IPS-18a (cell line): ENCODE data around the gene AGRN.
"Not testable (repeated sequence)": the region's sequence is repeated elsewhere in the genome, so short reads cannot be mapped to it uniquely, and the experiment has no call there.

Experiments
- H3K27ac ChIP-seq: one replicate; pipeline ENCODE4 v1.5.1; 2013; ENCODE audit warnings: low read length
- H3K27me3 ChIP-seq: one replicate; pipeline ENCODE4 v1.6.1; 2013; ENCODE audit warnings: mild to moderate bottlenecking, low read length; ENCODE audit not compliant: control insufficient read depth, insufficient read depth
- H3K36me3 ChIP-seq: one replicate; pipeline ENCODE4 v1.6.1; 2013; ENCODE audit warnings: low read depth, low read length; ENCODE audit not compliant: control insufficient read depth
- H3K4me1 ChIP-seq: one replicate; pipeline ENCODE4 v1.6.1; 2013; ENCODE audit warnings: low read depth, low read length; ENCODE audit not compliant: control insufficient read depth
- H3K4me3 ChIP-seq: one replicate; pipeline ENCODE4 v1.5.1; 2013; ENCODE audit warnings: low read length
- H3K9ac ChIP-seq: one replicate; pipeline ENCODE4 v1.6.1; 2013; ENCODE audit warnings: mild to moderate bottlenecking, low read length, moderate library complexity
- H3K9me3 ChIP-seq: one replicate; pipeline ENCODE4 v1.6.1; 2013; ENCODE audit warnings: low read depth, low read length; ENCODE audit not compliant: control insufficient read depth

AGRN gene

GRCh38 chr1:1063261-1063944 is 43.5 kb downstream of the AGRN start:
- H3K36me3 ChIP-seq: no peaks in the 10 kb centered on the region
- H3K4me3 ChIP-seq: no peak overlapping the region
- no peak overlapping the region for H3K27ac ChIP-seq
- no peaks in the 10 kb centered on the region for H3K9me3 ChIP-seq
- H3K9ac ChIP-seq: no peak overlapping the region
- peaks cover 80% of the 10 kb centered on the region for H3K27me3 ChIP-seq
- peaks cover 6% of the 10 kb centered on the region for H3K4me1 ChIP-seq

- Histone ChIP-seq H3K4me3 (no peak overlapping the region), H3K9me3 (no peaks in the 10 kb centered on the region), H3K9ac (no peak overlapping the region), H3K27me3 (peaks cover 72% of the 10 kb centered on the region), H3K4me1 (peaks cover 6% of the 10 kb centered on the region), H3K36me3 (no peaks in the 10 kb centered on the region), H3K27ac (no peak overlapping the region)
Observed at GRCh38 chr1:1063945-1064831, 44.3 kb downstream of the AGRN start.

GRCh38 chr1:1065265-1065939 is 45.5 kb downstream of the AGRN start:
- H3K4me1 ChIP-seq: peaks cover 6% of the 10 kb centered on the region
- no peak overlapping the region for H3K9ac ChIP-seq
- no peak overlapping the region for H3K27ac ChIP-seq
- peaks cover 73% of the 10 kb centered on the region for H3K27me3 ChIP-seq
- H3K36me3 ChIP-seq: no peaks in the 10 kb centered on the region
- no peaks in the 10 kb centered on the region for H3K9me3 ChIP-seq
- no peak overlapping the region for H3K4me3 ChIP-seq

GRCh38 chr1:1065940-1066304 is 46.0 kb downstream of the AGRN start:
- not testable (repeated sequence) for H3K9ac ChIP-seq, H3K9me3 ChIP-seq, H3K27ac ChIP-seq, H3K36me3 ChIP-seq, H3K4me3 ChIP-seq, H3K4me1 ChIP-seq
- H3K27me3 ChIP-seq: peaks cover 73% of the 10 kb centered on the region

GRCh38 chr1:1066403-1067283 is 46.7 kb downstream of the AGRN start:
- no peaks in the 10 kb centered on the region for H3K9me3 ChIP-seq
- no peak overlapping the region for H3K4me3 ChIP-seq
- peaks cover 6% of the 10 kb centered on the region for H3K4me1 ChIP-seq
- H3K36me3 ChIP-seq: no peaks in the 10 kb centered on the region
- H3K27ac ChIP-seq: no peak overlapping the region
- no peak overlapping the region for H3K9ac ChIP-seq
- H3K27me3 ChIP-seq: peaks cover 70% of the 10 kb centered on the region

GRCh38 chr1:1067284-1067859 is 47.5 kb downstream of the AGRN start:
- no peak overlapping the region for H3K4me3 ChIP-seq
- H3K27ac ChIP-seq: no peak overlapping the region
- H3K9me3 ChIP-seq: no peaks in the 10 kb centered on the region
- no peak overlapping the region for H3K9ac ChIP-seq
- no peaks in the 10 kb centered on the region for H3K36me3 ChIP-seq
- peaks cover 63% of the 10 kb centered on the region for H3K27me3 ChIP-seq
- H3K4me1 ChIP-seq: peaks cover 6% of the 10 kb centered on the region

GRCh38 chr1:1067860-1068516 is 48.1 kb downstream of the AGRN start:
- Histone ChIP-seq H3K27me3 (peaks cover 57% of the 10 kb centered on the region), H3K4me3 (peak overlapping the region; percentile 42), H3K27ac (no peak overlapping the region), H3K36me3 (no peaks in the 10 kb centered on the region), H3K9ac (no peak overlapping the region), H3K4me1 (peaks cover 6% of the 10 kb centered on the region), H3K9me3 (no peaks in the 10 kb centered on the region)

GRCh38 chr1:1068517-1069055 is 48.7 kb downstream of the AGRN start:
- Histone ChIP-seq H3K27ac (no peak overlapping the region), H3K4me1 (peaks cover 6% of the 10 kb centered on the region), H3K9me3 (no peaks in the 10 kb centered on the region), H3K9ac (no peak overlapping the region), H3K27me3 (peaks cover 51% of the 10 kb centered on the region), H3K36me3 (no peaks in the 10 kb centered on the region), H3K4me3 (peak overlapping the region; percentile 42)

GRCh38 chr1:1069056-1069710 is 49.3 kb downstream of the AGRN start:
- no peak overlapping the region for H3K27ac ChIP-seq

More at GRCh38 chr1:1069056-1069710, 49.3 kb downstream of the AGRN start:
- peaks cover 45% of the 10 kb centered on the region for H3K27me3 ChIP-seq
- H3K36me3 ChIP-seq: no peaks in the 10 kb centered on the region
- peaks cover 3% of the 10 kb centered on the region for H3K4me1 ChIP-seq
- H3K9me3 ChIP-seq: no peaks in the 10 kb centered on the region
- H3K9ac ChIP-seq: no peak overlapping the region
- peak overlapping the region; percentile 71 for H3K4me3 ChIP-seq
